Measurements from ENCODE around the gene ANKH.
"Not testable (repeated sequence)": the region's sequence is repeated elsewhere in the genome, so short reads cannot be mapped to it uniquely, and the experiment has no call there.

Gene ANKH

GRCh38 chr5:14824499-14824898, 47.1 kb downstream of the ANKH start:
- DNase-seq: no peak

- DNase-seq: no peak
These were observed 50.3 kb downstream of the ANKH start for GRCh38 chr5:14821100-14821845.

DNA sequence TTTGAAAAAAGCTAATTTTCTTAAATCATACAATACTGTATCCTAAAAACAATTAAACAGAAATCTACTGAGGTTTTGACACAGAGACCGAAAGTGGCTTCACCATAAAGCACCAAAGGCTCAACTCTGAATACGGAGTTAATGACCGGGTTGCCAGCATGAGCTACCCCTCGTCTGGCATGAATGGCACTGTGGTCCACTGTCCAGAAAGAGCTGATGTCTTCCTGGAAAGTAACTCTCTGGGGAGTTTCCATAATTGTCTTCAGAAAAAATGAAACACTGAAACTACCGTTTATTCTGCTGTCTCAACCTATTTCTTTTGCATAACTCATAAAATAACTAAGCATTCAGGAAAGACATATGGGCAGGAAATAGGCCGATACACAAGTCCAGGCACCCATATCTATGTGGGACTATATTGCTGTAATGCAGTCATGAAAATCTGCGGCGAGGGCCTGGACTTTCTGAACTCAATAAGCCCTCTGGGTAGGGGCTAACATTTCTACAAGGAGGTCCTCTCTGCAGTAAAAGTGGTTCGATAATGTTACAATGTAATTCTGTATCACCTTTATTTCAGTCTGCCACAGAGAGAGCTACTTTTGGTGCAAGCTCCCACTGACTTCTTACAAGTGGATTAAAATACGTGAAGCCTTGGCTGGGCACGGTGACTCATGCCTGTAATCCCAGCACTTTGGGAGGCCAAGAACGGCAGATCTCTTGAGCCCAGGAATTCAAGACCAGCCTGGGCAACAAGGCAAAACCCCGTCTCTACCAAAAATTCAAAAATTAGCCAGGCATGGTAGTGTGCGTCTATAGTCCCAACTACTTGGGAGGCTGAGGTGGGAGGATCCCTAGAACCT, 52.4 kb downstream of the ANKH start:
- DNase-seq: no peak

GRCh38 chr5:14817762-14818136, 53.8 kb downstream of the ANKH start:
- not testable (repeated sequence) for DNase-seq

DNA sequence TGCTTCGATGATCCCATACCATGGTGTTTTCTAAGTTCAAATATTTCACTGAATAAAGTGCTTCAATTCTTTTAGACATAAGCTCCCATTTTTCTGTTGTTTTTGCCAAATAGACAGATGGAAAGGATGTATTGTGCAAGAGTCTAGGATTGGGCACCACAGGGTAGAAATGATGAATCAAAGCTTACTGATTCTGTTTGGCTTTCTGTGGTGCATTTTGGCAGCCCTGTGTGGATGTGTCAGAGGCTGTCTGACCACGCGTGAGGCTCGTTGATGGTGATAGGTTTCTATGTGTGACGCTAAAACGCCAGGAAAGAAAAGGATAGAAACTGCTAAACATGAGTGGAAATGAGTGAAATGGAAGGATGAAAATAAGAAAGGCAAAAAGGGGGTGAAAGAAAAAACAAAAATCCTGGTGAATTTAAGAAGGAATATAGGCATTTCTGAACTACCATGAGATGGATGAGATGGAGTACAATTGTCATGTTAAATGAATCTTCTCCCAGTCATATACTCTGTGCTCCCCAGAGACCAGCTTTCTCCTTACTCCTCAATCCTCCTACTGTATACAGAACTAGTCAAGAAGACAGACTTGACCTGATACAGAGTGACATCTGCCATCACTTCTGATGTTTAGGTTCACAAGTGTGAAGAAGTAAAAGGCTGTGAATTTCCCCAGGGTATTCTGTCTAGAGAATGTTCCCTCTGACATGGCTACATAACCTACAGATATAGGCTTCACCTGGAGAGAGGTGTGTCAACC, 54.4 kb downstream of the ANKH start:
- no peak for DNase-seq

GRCh38 chr5:14816374-14816998, 55.1 kb downstream of the ANKH start:
- no peak for DNase-seq

DNA sequence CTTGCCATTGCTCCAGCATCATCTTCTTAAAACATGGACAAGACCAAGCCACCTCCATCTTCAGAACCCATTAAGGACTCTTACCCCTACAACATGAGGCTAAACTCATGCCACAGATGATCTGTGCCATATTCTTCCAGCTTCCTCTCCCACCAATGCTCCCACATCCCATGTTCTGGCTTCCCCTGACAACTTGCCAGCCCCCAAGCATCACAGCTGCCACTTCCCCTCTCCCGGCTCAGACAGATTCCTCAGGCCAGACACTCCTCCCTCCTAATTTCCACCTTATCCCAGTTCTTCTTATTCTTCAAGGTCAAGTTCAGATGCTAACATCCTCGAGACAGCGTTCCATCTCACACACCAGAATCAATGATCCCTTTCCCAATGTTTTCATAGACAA, 57.8 kb downstream of the ANKH start:
- no peak for DNase-seq

DNA sequence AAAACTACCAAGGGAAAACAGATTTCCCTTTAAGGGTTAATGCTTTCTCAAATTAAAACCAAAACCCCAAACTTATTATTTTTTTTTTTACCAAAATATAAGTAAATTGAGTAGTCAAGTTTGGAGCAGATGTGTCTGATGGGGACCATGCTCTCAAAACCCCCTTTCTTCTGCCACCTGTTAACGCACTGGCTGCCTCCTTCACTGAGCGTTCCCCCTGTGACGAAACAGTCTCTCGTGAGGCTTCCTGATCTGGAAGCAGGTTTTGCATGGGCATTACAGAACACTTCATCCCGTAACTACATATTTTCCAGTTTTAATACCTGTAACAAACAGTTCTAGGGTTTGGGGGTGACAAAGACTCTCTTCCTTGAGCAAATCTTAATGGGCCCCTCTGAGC, 59.4 kb downstream of the ANKH start:
- DNase-seq: no peak

DNA sequence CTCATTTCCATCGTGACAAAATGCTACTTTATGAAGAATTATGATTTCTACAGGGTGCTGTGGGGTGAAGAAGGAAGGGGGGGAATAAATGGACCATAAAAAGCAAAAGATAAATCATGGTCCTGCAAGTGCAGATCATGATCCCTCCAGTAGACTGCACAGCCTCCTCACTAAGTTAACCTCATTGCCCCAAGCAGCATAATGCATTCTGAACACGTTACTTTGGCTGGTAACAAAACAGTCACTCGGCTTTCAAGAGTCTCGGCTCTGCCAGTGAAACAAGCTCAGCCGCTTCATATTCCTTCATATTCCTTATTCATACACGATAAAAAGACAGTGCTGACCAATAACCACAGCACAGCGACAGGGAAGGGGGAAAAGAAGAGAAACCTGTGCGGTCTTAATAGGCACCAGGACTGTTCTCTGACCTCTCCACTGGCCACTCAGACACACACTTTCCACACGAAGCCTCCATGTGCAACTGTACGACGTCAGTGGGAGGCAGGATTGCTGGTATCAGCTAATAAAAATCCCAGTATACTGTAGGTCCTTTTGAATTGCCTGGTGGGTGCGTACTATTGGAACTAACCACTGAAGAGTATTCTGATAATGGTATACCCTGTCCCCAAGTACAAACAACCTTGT, 60.5 kb downstream of the ANKH start:
- DNase-seq: no peak

DNA sequence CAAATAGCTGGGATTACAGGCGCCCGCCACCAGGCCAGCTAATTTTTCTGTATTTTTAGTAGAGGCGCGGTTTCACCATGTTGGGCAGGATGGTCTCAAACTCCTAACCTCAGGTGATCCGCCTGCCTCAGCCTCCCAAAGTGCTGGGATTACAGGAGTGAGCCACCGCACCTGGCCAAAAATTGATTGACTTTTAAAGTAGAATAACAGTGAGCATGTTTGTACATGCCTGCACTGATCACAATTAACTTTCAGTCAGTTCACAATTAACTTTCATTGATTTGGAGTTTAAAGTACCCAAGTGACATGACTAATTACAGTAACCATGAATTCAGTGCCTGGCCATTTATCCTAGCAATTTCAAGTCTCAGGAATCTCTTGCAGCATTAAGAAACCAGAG, 61.3 kb downstream of the ANKH start:
- DNase-seq: no peak

- no peak for DNase-seq
These were observed 62.0 kb downstream of the ANKH start for GRCh38 chr5:14809369-14810155.

- no peak for DNase-seq
These were observed 64.1 kb downstream of the ANKH start for GRCh38 chr5:14807471-14807870.

DNA sequence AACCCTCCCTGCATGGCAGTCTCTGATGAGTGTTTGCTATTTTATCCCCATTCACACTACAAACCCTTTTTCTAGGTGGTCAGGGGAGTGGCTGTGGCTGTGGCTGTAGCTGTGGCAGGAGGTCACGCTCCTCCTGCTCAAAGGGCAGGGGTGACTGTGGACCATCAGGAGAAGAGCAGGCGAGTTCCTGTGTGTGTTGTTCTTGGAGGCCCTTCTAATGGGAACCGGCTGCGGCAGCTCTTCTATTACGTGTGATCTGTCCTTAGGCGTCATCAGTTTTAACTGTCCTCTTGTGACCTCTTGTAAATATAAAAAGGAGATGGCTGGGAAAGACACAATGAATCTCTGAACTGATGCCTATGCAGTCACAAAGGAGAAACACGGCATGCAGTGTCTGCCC, 65.1 kb downstream of the ANKH start:
- DNase-seq: no peak

- no peak for DNase-seq
These were observed 69.0 kb downstream of the ANKH start for GRCh38 chr5:14802541-14802940.

DNA sequence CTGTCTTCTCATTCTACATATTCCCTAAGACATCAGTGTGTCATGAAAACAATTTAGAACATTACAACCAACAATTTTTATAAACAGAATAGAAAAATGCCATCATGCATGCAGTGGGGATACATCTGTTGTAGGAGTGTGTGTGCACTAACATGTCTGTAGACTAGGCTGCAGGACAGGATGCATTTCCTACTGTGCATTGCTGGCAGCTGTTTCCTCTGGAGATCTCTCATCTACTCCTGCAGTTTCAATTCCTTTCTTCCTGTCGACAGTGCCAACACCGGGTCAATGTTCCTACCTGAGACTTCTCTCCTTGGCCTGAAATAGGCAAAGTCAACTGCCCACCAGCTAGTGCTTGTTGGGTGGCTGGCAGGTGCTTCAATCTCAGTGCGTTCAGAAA, 69.8 kb downstream of the ANKH start:
- no peak for DNase-seq

DNA sequence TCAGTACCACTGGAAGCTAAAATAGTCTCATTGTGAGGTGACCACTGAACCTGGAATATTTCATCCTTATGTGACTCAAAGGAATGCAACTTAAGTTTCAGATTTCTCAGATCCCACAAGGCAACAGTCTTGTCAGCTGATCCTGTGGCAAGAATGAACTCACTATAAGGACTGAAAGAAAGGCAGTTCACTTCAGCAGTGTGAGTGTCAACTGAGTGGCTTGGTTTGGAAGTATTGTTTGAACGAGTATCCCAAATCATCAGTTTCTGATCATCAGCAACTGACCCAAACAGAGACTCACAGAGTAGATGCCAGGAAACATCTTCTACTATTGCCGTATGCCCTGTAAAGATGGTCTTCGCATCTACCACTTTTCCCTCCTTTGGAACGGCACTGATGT, 74.2 kb downstream of the ANKH start:
- not testable (repeated sequence) for DNase-seq

DNA sequence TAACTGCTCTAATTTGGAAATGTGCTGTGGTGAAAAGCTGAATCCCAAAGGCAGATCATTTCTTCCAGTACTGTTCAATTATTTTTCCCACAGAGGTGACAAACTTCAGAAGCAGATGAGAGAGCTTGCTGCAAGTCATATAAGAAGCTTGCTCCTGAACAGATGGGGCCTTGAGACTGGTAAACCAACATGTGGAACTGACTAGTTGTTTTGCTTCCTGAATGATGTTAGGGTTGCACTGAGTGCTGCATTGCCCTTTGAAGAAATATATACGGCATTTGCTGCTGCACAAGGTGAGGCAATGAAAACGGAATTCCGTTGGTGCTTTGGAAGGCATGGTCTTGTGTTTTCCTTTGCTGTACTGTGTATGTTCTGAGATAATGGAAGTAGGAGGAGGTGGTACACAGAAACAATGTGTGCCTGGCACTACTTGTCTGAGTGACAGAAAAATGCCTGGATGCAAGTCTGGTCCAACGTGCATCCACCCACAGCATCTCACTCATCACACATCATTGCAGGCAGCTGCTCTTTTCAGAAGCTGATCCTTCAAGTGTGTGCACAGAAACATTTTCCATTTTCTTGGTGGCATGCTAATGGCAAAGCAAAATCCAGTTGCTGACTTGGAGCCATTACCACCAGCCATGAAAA, 76.9 kb downstream of the ANKH start:
- DNase-seq: no peak

DNA sequence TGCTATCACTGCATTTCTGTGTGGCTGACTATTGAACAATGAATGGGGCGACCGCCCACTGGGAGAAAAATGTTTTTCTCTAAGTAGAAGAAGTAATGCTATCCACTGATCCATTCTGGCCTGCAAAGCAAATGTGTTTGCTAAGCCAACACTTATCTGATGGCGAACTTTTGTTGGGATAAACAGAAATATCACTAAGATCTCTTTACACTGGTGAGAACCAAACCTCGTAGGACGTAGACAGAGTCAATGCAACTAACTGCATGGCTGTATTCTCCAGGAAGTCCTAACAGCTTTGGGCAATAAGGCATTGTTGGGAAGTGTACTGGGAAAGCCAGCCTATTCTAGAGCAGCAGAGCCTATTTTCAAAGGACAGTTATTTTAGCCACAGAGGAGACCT, 77.7 kb downstream of the ANKH start:
- no peak for DNase-seq

- no peak for DNase-seq
These were observed 80.7 kb downstream of the ANKH start for GRCh38 chr5:14790911-14791310.

DNA sequence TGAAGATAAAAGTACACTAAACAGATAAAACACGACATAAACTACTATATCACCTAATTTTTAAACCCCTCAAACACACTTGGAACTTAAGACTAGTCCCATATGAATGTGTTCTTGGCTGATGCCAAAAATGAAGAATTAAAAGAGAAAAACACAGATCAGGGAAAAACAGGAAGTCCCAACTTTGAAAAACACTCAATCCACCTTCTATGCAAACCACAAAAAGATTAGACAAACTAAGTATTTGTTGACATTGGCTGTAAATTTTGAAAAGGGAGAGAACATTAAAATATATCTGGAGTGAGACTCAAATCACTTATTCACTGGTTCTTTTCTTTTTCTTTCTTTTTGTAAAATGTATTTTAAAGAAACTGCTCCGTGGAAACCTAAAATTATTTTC, 81.4 kb downstream of the ANKH start:
- DNase-seq: no peak
